ENCODE results near the gene ATOSB.

The ATOSB gene

DNA sequence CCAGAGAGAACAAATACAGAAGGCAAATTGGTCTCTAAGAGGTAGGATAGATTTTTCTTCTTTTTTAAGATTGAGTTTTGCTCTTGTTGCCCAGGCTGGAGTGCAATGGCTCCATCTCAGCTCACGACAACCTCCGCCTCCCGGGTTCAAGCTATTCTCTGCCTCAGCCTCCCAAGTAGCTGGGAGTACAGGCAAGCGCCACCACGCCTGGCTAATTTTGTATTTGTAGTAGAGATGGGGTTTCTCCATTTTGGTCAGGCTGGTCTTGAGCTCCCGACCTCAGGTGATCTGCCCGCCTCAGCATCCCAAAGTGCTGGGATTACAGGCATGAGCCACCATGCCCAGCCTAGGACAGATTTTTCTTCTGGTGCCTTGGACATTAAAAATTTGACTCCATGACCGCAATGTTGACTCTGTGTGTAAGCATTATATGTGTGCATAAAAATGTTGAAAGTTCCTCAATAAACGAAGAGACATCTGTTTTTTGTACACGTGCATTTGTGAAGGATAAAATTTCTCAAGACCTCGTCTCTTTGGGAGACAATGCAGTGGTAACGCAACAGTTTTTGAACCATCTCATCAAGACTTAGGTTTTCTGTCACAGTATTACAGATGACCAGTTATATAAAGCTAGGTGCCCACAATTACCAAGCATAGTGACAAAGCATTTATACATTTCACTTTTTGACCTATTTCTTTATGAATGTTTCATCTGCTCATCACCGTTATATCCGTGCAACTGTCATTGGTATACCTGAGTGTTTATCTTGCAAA, 60.6 kb downstream of the ATOSB start:
- Histone ChIP-seq H3K9me3 (no peaks in the 10 kb centered on the region), H3K4me1 (peaks cover 0 to 3% (median 0%) of the 10 kb centered on the region in 4 donors), H3K27me3 (no peaks in the 10 kb centered on the region), H3K36me3 (peaks cover 46 to 94% (median 78%) of the 10 kb centered on the region in 3 donors), H3K4me3 (no peak overlapping the region), H3K27ac (no peak overlapping the region)
- no peak for TF ChIP-seq CTCF (IDR thresholded peaks at IDR 0.05)
- DNase-seq, result no peak
- intact Hi-C loops (cut with DNase I; ENCODE audit: low total_unique reads), result loop anchor here (1.0 to 10.0 kb wide), 2 partner anchors 12 to 160 kb away; a partner anchor contains a TSS

- no peak for DNase-seq
- Histone ChIP-seq H3K36me3 (peaks cover 46 to 94% (median 78%) of the 10 kb centered on the region in 3 donors), H3K27me3 (no peaks in the 10 kb centered on the region), H3K9me3 (no peaks in the 10 kb centered on the region), H3K27ac (no peak overlapping the region), H3K4me3 (no peak overlapping the region), H3K4me1 (peaks cover 0 to 3% (median 0%) of the 10 kb centered on the region in 4 donors)
- TF ChIP-seq CTCF (IDR thresholded peaks at IDR 0.05), result no peak
- intact Hi-C loops (cut with DNase I; ENCODE audit: low total_unique reads), result loop anchor here (1.0 to 10.0 kb wide), 2 partner anchors 11 to 160 kb away; a partner anchor contains a TSS
These were observed 61.4 kb downstream of the ATOSB start for GRCh38 chr9:35054185-35054835.

Data from tibial artery (tissue), 4 donors.